GM12892 (cell line): Measurements from ENCODE around the gene MECP2.

Experiments
- POLR2A ChIP-seq: IDR thresholded peaks from 2 replicates; pipeline ENCODE4 v1.6.1; 2011; ENCODE audit warnings: low read depth, low read length, control low read depth
- POLR2AphosphoS5 ChIP-seq: IDR thresholded peaks from 2 replicates; pipeline ENCODE4 v1.6.1; 2011; ENCODE audit warnings: low read depth, low read length, control low read depth
- TAF1 ChIP-seq: IDR thresholded peaks from 2 replicates; pipeline ENCODE4 v1.6.1; 2011; ENCODE audit warnings: low read depth, mild to moderate bottlenecking, control low read depth, low read length, borderline replicate concordance

DNA sequence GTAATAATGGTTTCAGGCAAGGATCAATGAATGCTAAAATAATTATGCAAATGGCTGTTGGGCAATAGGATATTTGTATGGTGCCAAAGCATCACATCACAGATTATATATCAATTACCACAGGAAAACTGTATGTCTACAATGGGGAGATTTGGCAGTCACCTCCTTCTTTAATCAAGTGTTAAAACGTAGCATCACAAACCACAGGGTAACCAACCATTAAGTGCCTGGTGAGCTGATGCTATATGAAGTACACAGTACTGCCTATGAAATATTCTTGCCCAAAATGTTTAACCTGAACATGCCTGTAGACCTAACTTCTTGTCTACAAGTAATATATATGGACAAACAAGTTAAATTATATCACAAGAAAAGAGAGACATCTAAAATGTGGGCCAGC, 25.3 kb downstream of the MECP2 start:
- TF ChIP-seq POLR2AphosphoS5 (no peak), POLR2A (no peak), TAF1 (no peak)
